GM23338 (cell line): ENCODE measurements around the gene COX7A2. TPM values are rescaled to one million over a fixed set of nuclear protein-coding genes. Genes with fewer than 3 reads are reported as not detected.

Source experiments
- ATAC-seq: fragments of 200-7000 bp; cut with Tn5 transposase; 3 replicates; pipeline ENCODE4 v1.9.1; 2020
- DNase-seq: peaks from one replicate; pipeline ENCODE4 v3.0.0-alpha.2; 2015; ENCODE audit warnings: low spot score
- H2AFZ ChIP-seq: fragments of 200-600 bp; sonication (generic); 2 replicates; pipeline ENCODE4 v1.8.0; 2016; ENCODE audit warnings: antibody characterized with exemption, mild to moderate bottlenecking, moderate library complexity
- H3F3A ChIP-seq: fragments of 200-600 bp; sonication (generic); replicated peaks from 2 replicates; pipeline ENCODE4 v1.8.0; 2017; ENCODE audit warnings: antibody characterized with exemption, mixed run types, low read depth
- H3K27ac ChIP-seq: fragments of 200-600 bp; sonication (generic); 2 replicates; pipeline ENCODE4 v1.6.1; 2016; ENCODE audit warnings: low read depth
- H3K27me3 ChIP-seq: fragments of 200-600 bp; sonication (generic); 2 replicates; pipeline ENCODE4 v1.8.0; 2016; ENCODE audit warnings: mild to moderate bottlenecking, mixed run types, moderate library complexity; ENCODE audit not compliant: insufficient read depth
- H3K36me3 ChIP-seq: fragments of 200-600 bp; sonication (generic); 2 replicates; pipeline ENCODE4 v1.8.0; 2016; ENCODE audit warnings: mild to moderate bottlenecking; ENCODE audit not compliant: insufficient read depth
- H3K4me1 ChIP-seq: fragments of 200-600 bp; sonication (generic); 2 replicates; pipeline ENCODE4 v1.8.0; 2016; ENCODE audit warnings: mild to moderate bottlenecking, moderate library complexity; ENCODE audit not compliant: insufficient read depth
- H3K4me2 ChIP-seq: fragments of 200-600 bp; sonication (generic); 2 replicates; pipeline ENCODE4 v1.7.1; 2017; ENCODE audit warnings: mixed run types
- H3K4me3 ChIP-seq: fragments of 200-600 bp; sonication (generic); 2 replicates; pipeline ENCODE4 v1.6.1; 2016; ENCODE audit warnings: mixed run types
- H3K79me2 ChIP-seq: fragments of 200-600 bp; sonication (generic); replicated peaks from 2 replicates; pipeline ENCODE4 v1.8.0; 2017; ENCODE audit warnings: mild to moderate bottlenecking; ENCODE audit not compliant: insufficient read depth
- H3K9me2 ChIP-seq: fragments of 200-600 bp; sonication (generic); 2 replicates; pipeline ENCODE4 v1.8.0; 2017; ENCODE audit not compliant: insufficient read depth
- H4K20me1 ChIP-seq: fragments of 200-600 bp; sonication (generic); replicated peaks from 2 replicates; pipeline ENCODE4 v1.8.0; 2017; ENCODE audit warnings: mild to moderate bottlenecking; ENCODE audit not compliant: insufficient read depth
- H3K27ac Mint-ChIP-seq: 2 replicates; pipeline ENCODE4 v1.8.0; 2020; ENCODE audit warnings: inconsistent platforms, mild to moderate bottlenecking, moderate library complexity, mixed read lengths
- H3K27me3 Mint-ChIP-seq: 3 replicates; pipeline ENCODE4 v1.8.0; 2022; ENCODE audit warnings: low read depth, mild to moderate bottlenecking, moderate library complexity, mixed read lengths, inconsistent platforms; ENCODE audit not compliant: insufficient read depth, poor library complexity
- H3K36me3 Mint-ChIP-seq: 3 replicates; pipeline ENCODE4 v1.8.0; 2021; ENCODE audit warnings: low read depth, mild to moderate bottlenecking, inconsistent platforms, moderate library complexity, mixed read lengths
- H3K4me1 Mint-ChIP-seq: 3 replicates; pipeline ENCODE4 v1.8.0; 2020; ENCODE audit warnings: mild to moderate bottlenecking, inconsistent platforms, mixed read lengths
- H3K4me3 Mint-ChIP-seq: 3 replicates; pipeline ENCODE4 v1.8.0; 2021; ENCODE audit warnings: moderate library complexity, mild to moderate bottlenecking, inconsistent platforms, mixed read lengths
- H3K9me3 Mint-ChIP-seq: 3 replicates; pipeline ENCODE4 v1.8.0; 2020; ENCODE audit warnings: moderate library complexity, mild to moderate bottlenecking, inconsistent platforms, mixed read lengths
- CTCF ChIP-seq, 2 experiments: fragments of 200-600 bp in 1 of 2; sonication (generic) in 1 of 2; conservative IDR thresholded peaks; 2 replicates each; pipeline versions ENCODE4 v1.5.1 to v1.6.1; 2016 to 2017; ENCODE audit warnings: antibody characterized with exemption in 2 of 2, low read depth in 2 of 2, mild to moderate bottlenecking in 2 of 2, moderate library complexity in 1 of 2
- EZH2 ChIP-seq: fragments of 200-600 bp; sonication (generic); IDR thresholded peaks from one replicate; pipeline ENCODE4 v1.8.0; 2017; ENCODE audit warnings: antibody characterized with exemption, mild to moderate bottlenecking, low read depth; ENCODE audit not compliant: unreplicated experiment
- EZH2phosphoT487 ChIP-seq: fragments of 200-600 bp; sonication (generic); IDR thresholded peaks from one replicate; pipeline ENCODE4 v1.8.1; 2018; ENCODE audit warnings: antibody characterized with exemption; ENCODE audit not compliant: unreplicated experiment
- NANOG ChIP-seq: IDR thresholded peaks from 2 replicates; pipeline ENCODE4 v1.6.1; 2016; ENCODE audit warnings: antibody characterized with exemption, borderline replicate concordance
- REST ChIP-seq: IDR thresholded peaks from one replicate; pipeline ENCODE4 v1.6.1; 2018; ENCODE audit warnings: antibody characterized with exemption; ENCODE audit not compliant: unreplicated experiment
- ZNF114 ChIP-seq: fragments of 250-450 bp; sonication (Bioruptor Pico); IDR thresholded peaks from 2 replicates; pipeline ENCODE4 v1.5.0; 2020; ENCODE audit warnings: mild to moderate bottlenecking, moderate library complexity
- ZNF331 ChIP-seq: fragments of 250-450 bp; sonication (Bioruptor Pico); IDR thresholded peaks from 2 replicates; pipeline ENCODE4 v1.5.0; 2020; ENCODE audit warnings: low read depth, mild to moderate bottlenecking, moderate library complexity
- polyA plus RNA-seq: library from polyadenylated mRNA; unstranded; fragments of >200 nt; fragmentation: Nextera tagmentation; extraction: Ambion mirVana; gene quantifications from 2 replicates; pipeline ENCODE4 v1.2.1, GENCODE V29; 2016
- total RNA-seq: library from RNA; depleted of rRNA; stranded (reverse); fragments of >200 nt; shearing (Covaris generic); gene quantifications from 2 replicates; pipeline ENCODE4 v1.2.3, GENCODE V29; 2014
- TF ChIP-seq, protein P1 (sequence below): IDR thresholded peaks from 2 replicates; pipeline ENCODE4 v1.6.1; 2016; ENCODE audit warnings: antibody characterized with exemption

Gene COX7A2
- total and polyA plus RNA-seq, 2 experiments from 2014 or later, result 93.7 to 963 TPM

DNA sequence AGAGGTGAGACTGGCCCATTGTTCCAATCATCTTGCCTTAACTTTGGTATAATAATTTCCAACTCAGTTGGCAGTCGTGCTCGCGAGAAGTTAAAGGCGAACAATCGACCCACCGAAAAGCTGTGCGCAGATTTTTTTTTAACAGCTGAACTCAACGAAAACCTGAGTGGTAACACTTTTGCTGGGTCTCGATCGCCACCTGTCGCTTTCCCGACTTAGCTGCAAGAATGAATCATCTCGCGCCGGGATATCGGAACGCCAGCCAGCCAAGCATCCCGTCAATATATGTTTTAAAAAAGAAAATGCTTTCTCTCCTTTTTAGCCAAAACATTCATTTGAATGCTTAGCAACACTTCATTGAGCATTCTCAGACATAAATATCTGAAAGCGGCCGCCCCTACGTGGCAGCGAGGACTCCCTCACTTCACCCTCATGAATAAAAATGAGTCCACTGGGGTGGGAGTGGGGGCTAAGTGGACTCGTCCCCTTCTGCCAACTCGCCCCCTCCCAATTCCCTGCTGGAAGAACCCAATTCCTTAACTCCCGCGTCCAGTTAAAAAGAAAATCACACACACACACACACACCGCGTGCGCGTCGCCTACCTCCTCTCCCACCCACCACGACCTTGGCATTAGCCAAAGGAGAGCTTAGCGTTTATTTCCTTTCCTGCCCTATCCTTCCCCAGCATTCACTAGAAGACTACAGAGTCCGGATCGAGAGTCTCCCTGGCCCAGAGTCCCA is 39.2 kb downstream of the COX7A2 start:
- Mint-ChIP-seq H3K4me1 (peaks cover 37% of the 10 kb centered on the region; the same call in 2 of the 3 replicates), H3K4me3 (peak overlapping the region; percentile 78), H3K36me3 (no peaks in the 10 kb centered on the region), H3K27me3 (peaks cover 81% of the 10 kb centered on the region), H3K9me3 (no peaks in the 10 kb centered on the region; the same call in 2 of the 3 replicates), H3K27ac (no peak overlapping the region)
- Histone ChIP-seq H3F3A (no peaks in the 10 kb centered on the region), H2AFZ (peak overlapping the region; percentile 99), H3K36me3 (no peaks in the 10 kb centered on the region), H3K4me1 (peaks cover 29% of the 10 kb centered on the region), H3K79me2 (no peaks in the 10 kb centered on the region), H4K20me1 (no peaks in the 10 kb centered on the region; the same call in 1 of the 2 replicates), H3K27ac (no peak overlapping the region), H3K4me2 (peak overlapping the region; percentile 98), H3K27me3 (peaks cover 96% of the 10 kb centered on the region), H3K9me2 (no peaks in the 10 kb centered on the region), H3K4me3 (peak overlapping the region; percentile 80)
- DNase-seq, result peak; percentile 92
- TF ChIP-seq, protein P1, sequence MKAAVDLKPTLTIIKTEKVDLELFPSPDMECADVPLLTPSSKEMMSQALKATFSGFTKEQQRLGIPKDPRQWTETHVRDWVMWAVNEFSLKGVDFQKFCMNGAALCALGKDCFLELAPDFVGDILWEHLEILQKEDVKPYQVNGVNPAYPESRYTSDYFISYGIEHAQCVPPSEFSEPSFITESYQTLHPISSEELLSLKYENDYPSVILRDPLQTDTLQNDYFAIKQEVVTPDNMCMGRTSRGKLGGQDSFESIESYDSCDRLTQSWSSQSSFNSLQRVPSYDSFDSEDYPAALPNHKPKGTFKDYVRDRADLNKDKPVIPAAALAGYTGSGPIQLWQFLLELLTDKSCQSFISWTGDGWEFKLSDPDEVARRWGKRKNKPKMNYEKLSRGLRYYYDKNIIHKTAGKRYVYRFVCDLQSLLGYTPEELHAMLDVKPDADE, result no peak
- no peak for TF ChIP-seq ZNF114 (CRISPR knock-in tag)
- peak; percentile 79 for TF ChIP-seq EZH2
- no peak for TF ChIP-seq EZH2phosphoT487
- peak; percentile 80 to 88 for TF ChIP-seq CTCF (conservative IDR thresholded peaks at IDR 0.05; ENCODE audit: low read depth in 2 of 2)
- TF ChIP-seq ZNF331, result no peak
- ATAC-seq, result peak; percentile 0; the same call in 1 of the 3 replicates

GRCh38 chr6:75203721-75204120 is 39.9 kb downstream of the COX7A2 start:
- H3K36me3 Mint-ChIP-seq, result no peaks in the 10 kb centered on the region
- H3K4me1 ChIP-seq, result peaks cover 29% of the 10 kb centered on the region
- no peak overlapping the region for H3K27ac ChIP-seq
- H3K9me2 ChIP-seq, result no peaks in the 10 kb centered on the region
- H3K4me1 Mint-ChIP-seq, result peaks cover 32% of the 10 kb centered on the region; the same call in 2 of the 3 replicates
- H3K4me3 Mint-ChIP-seq, result peak overlapping the region; percentile 78; the same call in 2 of the 3 replicates
- no peaks in the 10 kb centered on the region for H3F3A ChIP-seq
- no peak for TF ChIP-seq NANOG
- no peak for TF ChIP-seq REST
- TF ChIP-seq EZH2, result no peak
- no peak for TF ChIP-seq ZNF331
- TF ChIP-seq EZH2phosphoT487, result no peak
- H4K20me1 ChIP-seq, result no peaks in the 10 kb centered on the region; the same call in 1 of the 2 replicates
- H3K27me3 ChIP-seq, result peaks cover 92% of the 10 kb centered on the region
- peak overlapping the region; percentile 80; the same call in 1 of the 2 replicates for H3K4me3 ChIP-seq
- H3K9me3 Mint-ChIP-seq, result no peaks in the 10 kb centered on the region; the same call in 2 of the 3 replicates
- peaks cover 76% of the 10 kb centered on the region for H3K27me3 Mint-ChIP-seq
- DNase-seq (no peak), ATAC-seq (no peak)
- no peak overlapping the region for H2AFZ ChIP-seq
- H3K79me2 ChIP-seq, result no peaks in the 10 kb centered on the region
- no peaks in the 10 kb centered on the region for H3K36me3 ChIP-seq
- H3K27ac Mint-ChIP-seq, result no peak overlapping the region
- peak overlapping the region; percentile 98; the same call in 1 of the 2 replicates for H3K4me2 ChIP-seq
